Muscle of back (tissue), 11 donors: ENCODE measurements around the gene OBSCN. TPM values are rescaled to one million over a fixed set of nuclear protein-coding genes. Genes with fewer than 3 reads are reported as not detected.
"Not testable (repeated sequence)": the region's sequence is repeated elsewhere in the genome, so short reads cannot be mapped to it uniquely, and the experiment has no call there.

Experiments used
- DNase-seq, 3 donors: peaks; one replicate each; pipeline versions ENCODE4 v3.0.0 to v3.0.0-alpha.2; 2013
- polyA plus RNA-seq, 10 donors: library from polyadenylated mRNA; unstranded; fragments of 120-200 nt; gene quantifications; one replicate each; pipeline ENCODE4 v1.2.1, GENCODE V29; 2013; ENCODE audit not compliant: insufficient read length in 10 of 10

The OBSCN gene
- polyA plus RNA-seq, 10 donors: 179 to 336 (median 279) TPM

DNA sequence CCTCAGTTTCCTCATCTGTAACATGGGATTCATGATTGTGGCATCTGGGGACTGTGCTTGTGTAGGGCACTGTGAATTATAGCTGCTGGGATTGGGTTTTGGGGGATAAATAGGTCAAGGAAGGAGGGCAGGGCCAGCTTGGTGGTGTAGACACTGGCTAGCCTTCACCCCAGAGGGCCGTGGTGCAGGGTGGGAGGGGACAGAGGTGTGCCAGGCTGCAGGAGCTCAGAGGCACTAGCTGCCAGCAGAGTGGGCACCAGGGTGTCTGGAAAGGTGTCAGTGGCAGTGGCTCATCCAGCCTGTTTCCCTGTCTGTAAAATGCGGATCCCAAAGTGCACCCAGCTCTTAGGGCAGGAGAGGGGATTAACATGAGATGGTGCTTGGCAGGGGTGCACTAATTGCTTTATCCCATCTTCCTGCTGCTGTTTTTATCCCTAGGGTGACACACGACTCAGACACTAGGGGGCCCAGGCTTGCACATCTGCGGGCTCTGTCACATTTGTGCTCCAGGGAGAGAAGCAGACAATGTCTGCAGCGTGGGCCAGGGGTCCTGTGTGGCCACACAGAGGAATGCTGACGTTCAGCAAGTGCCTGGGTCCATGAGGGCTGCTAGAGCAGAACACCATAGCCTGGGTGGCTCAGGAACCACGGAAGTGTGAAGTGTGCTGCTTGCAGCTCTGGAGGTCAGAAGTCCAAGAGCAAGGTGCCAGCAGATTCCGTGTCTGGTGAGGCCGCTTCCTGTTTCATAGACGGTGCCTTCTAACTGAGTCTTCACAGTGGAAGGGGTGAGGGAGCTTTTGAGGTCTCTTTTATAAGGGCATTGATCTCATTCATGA, 19.3 kb downstream of the OBSCN start:
- DNase-seq: no peak

DNA sequence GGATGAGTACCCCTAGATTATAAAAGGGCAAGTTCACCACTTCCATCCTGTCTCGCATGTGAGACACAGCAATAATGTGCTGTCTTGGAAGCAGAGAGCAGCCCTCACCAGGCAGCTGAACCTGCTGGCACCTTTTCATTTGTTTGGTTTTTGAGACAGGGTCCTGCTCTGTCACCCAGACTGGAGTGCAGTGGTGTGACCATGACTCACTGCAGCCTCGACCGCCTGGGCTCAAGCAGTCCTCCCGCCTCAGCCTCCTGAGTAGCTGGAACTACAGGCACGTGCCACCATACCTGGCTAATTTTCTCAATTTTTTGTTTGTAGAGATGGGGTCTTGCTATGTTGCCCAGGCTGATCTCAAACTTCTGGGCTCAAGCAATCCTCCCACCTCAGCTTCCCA, 20.3 kb downstream of the OBSCN start:
- not testable (repeated sequence) for DNase-seq

DNA sequence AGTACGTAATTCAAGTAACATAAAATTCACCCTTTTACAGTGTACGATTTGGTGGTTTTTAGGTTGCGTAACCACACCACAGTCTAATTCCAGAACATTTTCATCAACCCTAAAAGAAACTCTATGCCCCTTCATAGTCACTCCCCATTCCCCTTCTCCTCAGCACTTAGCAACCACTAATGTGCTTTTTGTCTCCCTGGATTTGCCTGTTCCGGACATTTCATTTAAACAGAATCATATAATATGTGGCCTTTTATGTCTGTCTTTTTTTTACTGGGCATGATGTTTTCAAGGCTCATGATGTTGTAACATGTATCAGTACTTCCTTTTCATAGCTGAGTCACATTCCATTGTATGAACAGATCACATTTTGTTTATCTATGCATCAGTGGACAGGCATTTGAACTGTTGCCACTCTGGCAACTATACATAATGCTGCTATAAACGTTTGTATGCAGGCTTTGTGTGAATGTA, 20.8 kb downstream of the OBSCN start:
- peak in 1 of 3 donors; percentile 64 for DNase-seq

DNA sequence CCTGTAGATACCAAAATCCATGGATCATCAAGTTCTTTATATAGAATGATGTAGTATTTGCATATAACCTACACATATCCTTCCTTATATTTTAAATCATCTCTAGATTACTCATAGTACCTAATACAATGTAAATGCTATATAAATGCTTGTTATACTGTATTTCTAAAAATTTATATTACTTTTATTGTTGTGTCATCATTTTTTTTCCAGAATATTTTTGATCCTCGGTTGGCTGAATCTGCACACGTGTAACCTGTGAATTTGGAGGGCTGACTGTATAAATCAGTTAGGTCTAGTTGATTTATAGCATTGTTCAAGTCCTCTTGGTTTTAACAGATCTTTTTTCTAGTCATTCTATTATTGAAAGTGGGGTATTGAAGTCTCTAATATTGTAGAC, 23.3 kb downstream of the OBSCN start:
- DNase-seq: no peak

DNA sequence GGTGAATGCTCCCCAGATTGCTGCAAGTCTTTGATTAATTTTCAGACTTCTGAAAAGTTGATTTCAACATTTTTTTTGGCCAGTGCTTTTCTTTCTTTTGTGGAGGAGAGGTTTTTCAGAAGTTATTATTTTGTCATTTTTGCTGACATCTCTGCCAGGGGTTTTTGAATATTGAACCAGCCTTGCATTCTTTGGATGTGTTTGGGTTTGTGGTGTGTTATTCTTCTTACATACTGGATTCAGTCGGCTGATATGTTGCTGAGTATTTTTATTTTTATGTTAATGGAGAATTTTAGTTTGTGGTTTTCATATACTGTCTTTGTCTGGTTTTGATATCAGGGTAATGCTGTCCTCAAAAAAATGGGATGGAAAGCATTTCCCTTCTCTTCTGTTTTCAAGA, 25.3 kb downstream of the OBSCN start:
- DNase-seq: no peak

DNA sequence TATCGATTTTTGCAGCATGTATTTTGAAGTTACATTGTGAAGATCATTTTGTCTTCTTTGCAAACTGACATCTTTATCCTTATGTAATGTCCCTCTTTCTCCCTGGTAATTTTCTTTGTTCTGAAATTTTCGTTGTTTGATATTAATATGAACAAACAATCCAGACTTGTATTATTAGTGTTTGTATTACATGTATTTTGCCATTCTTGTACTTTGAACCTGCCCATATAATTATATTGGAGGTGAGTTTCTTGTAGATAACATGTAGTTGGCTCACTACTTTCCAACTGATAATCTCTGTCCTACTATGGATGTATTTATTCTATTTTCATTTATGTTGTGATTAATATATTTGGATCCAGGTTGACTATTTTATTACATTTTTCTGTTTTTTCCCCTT, 27.1 kb downstream of the OBSCN start:
- DNase-seq: no peak

DNA sequence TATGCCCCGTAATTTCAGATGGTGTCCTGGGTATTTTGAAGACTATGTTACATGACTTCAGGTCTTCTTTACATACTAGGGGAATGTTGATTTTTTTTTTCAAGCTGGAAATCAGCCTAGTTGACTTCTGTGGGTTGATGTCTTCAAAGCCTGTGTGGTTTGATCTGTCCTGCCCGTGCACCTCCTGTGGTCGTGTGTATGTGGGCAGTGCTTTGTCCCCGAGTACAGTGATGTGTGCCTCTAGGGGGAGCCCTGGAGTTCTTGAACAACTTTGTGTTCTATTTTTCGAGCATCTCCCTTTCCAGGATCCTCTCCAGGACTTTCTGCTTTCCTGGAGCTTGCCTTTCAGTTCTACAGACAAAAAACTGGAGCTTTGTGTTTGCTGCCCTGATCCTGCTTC, 28.9 kb downstream of the OBSCN start:
- no peak for DNase-seq

DNA sequence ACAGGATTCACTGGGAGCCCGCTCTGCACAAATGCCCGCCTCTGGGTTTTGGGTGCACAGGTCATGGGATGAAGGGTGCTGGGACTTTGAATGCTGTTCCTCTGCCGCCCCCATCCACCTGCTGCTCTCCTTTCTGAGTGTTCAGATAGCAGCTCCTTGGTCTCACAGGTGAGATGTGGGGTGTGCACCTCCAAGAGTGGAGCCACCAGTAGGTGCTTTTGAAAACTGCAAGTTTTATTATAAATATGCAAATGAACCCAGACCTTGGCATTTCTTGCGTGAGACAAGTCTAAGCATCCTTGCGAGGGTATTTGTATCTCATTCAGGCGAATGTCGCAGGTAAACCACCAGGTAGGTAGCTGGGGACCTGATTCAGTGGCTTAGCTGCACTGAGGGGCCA, 30.2 kb downstream of the OBSCN start:
- no peak for DNase-seq

DNA sequence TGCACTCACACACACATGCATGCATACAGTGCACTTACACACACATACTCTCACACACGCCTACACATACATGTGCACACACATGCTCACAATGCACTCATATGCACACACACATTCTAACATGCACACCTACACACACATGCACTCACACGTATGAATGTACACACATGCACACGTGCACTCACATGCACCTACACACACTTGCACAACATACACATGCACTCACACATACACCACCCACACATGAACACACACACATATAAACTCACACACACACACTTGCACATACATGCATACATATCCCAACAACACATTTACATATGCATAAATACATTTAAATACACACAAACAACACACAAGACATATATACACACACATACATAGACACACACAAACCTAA, 30.6 kb downstream of the OBSCN start:
- DNase-seq: no peak

DNA sequence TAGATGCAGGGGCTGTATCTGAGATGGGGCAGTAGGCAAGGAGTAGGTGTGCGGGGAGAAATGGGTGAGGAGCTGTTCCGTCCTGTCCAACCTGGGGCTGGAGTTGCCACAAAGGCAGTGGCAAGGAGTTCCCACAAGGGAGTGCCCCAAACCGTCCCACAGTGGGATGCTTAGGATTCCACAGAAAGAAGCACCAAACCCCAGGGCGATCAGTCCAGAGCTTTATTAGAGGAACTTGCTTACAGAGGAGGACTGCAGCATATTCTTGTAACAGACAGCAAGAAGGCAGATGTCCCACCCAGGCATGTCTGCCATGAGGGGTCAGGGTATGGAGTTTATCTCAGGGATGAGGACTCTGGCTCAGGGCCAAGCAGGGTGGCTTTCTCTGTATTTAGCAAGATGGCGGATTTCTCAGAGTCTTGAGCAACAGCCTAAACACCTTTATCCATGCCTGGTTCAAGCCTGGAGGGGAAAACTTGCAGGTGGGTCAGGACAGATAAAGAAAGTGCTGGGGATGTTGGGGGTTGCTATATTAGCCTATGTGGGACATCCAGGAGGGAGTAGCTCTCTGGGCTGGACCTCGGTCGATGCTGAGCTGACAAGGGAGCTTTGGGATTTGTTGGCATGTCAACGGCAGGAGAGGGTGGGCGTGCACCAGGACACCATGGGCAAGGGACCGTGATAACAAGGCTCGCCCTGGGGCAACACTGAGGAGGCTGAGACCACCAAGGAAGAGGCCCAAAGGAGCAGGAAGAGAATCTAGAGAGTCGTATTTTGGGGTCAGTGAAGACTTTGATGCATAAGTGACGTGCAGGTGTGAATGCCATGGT, 32.8 kb downstream of the OBSCN start:
- no peak for DNase-seq

DNA sequence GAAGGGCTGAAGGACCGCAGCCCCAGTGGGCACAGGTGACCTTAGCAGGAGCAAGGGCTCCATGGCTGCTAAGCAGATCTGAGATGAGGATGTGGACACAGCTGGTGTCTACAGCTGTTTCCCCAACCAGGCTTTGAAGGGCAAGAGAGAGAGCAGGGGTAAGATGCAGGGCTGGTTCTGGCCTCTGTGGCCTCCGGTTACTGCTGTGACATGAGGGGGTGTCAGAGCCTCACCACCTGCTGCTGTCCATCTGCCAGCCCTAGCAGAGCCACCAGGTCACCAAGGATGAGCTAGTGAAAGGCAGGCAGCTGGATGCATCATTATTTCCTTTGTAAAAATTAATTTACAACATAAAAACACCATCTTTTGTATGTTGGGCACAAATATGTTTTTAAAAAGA, 33.4 kb downstream of the OBSCN start:
- peak in 1 of 3 donors; percentile 20 for DNase-seq

DNA sequence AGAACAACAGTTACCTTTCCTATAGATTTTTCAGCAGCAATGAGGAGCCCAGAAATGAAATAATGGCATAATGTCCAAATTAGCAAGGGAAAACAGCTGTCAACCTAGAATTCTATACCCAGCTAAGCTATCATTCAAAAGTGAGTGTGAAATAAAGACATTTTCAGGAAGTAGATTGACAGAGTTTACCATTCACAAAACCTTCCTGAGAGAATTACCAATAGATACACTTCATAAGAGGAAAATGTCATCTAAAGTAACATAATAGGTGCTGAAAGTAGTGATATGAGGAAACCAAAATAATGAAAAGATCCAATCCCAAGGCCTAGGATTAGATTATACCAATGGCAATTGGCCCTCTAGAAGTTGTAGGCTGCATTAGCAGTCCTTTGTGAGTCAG, 34.6 kb downstream of the OBSCN start:
- DNase-seq: no peak

DNA sequence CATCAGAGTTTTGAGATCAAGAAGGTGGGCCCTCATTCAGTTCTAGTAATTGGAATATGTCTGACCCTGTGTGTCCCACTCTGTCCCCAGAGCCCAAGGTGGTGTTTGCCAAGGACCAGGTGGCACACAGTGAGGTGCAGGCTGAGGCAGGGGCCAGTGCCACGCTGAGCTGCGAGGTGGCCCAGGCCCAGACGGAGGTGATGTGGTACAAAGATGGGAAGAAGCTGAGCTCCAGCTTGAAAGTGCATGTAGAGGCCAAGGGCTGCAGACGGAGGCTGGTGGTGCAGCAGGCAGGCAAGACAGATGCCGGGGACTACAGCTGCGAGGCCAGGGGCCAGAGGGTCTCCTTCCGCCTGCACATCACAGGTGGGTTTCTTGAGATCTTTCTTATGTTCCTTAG, 35.2 kb downstream of the OBSCN start:
- no peak for DNase-seq

DNA sequence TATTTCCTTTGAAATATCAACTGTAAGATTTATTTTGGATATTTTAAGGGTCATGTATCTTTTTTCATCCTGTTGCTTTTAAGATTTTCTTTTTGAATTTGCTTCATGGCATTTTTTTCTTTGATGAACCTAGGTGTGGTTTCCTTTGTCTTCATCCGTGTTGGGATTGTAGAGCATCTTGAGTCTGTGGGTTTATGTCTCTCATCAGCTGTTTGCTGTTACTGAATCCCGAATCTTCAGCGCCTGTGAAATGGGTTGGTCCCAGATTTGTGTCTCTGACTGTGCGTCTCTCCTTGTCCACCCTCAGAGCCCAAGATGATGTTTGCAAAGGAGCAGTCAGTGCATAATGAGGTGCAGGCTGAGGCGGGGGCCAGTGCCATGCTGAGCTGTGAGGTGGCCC, 36.1 kb downstream of the OBSCN start:
- not testable (repeated sequence) for DNase-seq

DNA sequence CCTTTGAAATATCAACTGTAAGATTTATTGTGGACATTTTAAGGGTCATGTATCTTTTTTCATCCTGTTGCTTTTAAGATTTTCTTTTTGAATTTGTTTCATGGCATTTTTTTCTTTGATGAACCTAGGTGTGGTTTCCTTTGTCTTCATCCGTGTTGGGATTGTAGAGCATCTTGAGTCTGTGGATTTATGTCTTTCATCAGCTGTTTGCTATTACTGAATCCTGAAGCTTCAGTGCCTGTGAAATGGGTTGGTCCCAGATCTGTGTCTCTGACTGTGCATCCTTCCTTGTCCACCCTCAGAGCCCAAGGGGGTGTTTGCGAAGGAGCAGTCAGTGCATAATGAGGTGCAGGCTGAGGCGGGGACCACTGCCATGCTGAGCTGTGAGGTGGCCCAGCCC, 37.3 kb downstream of the OBSCN start:
- no peak for DNase-seq

DNA sequence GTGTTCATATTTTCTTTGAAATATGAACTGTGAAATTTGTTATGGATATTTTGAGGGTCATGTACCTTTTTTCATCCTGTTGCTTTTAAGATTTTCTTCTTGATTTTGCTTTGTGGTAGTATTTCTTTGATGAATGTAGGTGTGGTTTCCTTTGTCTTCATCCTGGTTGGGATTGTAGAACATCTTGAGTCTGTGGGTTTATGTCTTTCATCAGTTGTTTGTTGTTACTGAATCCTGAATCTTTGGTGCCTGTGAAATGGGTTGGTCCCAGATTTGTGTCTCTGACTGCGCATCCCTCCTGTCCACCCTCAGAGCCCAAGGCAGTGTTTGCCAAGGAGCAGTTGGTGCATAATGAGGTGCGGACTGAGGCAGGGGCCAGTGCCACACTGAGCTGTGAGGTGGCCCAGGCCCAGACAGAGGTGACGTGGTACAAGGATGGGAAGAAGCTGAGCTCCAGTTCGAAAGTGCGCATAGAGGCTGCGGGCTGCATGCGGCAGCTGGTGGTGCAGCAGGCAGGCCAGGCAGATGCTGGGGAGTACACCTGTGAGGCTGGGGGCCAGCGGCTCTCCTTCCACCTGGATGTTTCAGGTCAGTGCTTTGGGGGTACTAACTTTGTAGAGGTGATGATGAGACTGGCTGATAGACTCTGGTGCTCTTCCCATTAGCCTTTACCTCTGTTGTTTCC, 38.5 kb downstream of the OBSCN start:
- DNase-seq: no peak

DNA sequence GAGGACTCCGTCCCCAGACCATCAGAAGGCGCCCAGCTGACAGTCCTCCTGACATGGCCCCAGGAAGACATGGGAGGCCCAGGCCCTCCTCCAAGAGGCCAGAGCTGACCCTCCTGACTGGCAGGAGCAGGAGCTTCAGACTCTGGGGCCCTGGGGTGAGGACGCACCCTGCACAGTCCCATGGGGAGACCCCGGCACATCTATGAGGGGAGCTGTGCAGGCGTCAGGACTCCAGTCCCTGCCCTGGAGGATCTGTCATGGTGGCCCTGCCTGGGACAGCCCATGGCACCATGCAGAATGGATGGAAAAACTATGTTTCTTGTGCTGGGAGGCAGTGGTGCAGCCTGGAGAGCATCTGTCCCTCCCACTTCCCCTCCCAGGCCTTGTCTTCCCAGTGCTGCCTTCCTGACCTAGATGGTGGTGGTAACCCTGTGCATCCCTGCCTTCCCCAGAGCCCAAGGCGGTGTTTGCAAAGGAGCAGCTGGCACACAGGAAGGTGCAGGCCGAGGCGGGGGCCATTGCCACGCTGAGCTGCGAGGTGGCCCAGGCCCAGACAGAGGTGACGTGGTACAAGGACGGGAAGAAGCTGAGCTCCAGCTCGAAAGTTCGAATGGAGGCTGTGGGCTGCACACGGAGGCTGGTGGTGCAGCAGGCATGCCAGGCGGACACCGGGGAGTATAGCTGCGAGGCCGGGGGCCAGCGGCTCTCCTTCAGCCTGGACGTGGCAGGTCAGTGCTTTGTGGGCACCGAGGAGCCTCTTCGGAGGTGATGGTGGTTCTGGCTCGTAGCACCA, 41.9 kb downstream of the OBSCN start:
- no peak for DNase-seq

DNA sequence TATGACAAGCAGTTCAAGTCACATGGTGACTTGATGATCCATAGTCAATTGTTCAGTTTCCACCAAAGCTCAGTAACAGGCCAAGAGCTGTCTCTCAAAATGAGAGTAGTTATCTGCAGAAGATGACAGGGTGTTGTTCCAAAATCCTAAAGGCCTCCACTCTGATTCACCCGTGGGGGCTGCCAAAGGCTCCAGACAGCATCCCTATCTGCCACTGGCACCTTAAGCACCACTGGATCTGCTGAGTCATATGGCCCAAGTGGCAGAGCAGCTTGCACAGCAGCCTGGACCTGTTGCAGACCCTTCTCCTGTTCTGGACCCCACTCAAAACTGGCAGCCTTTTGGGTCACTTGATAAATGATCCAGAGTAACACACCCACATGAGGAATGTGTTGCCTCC, 44.6 kb downstream of the OBSCN start:
- DNase-seq: not testable (repeated sequence)

DNA sequence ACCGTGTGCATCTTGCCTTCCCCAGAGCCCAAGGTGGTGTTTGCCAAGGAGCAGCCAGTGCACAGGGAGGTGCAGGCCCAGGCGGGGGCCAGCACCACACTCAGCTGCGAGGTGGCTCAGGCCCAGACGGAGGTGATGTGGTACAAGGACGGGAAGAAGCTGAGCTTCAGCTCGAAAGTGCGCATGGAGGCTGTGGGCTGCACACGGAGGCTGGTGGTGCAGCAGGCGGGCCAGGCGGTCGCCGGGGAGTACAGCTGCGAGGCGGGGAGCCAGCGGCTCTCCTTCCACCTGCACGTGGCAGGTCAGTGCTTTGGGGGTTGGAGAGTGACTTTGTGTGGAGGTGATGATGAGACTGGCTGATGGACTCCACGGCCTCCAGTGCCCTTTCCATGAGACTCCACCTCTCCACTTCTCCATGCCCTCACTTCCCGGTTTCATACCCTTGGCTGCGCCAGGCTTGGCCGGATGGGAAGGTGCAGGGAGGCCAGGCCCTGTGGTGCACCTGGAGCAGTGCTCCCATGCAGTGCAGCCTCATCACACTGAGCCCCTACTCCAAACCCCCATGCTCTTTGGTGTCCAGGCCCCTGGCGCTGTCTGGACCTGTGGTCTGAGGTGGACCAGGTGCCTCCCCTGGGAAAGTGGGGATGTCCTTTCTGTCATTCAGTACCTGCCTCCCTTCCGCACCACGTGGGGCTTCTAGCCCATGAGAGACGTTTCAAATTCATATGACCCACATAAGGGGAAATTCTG, 49.0 kb downstream of the OBSCN start:
- no peak for DNase-seq

DNA sequence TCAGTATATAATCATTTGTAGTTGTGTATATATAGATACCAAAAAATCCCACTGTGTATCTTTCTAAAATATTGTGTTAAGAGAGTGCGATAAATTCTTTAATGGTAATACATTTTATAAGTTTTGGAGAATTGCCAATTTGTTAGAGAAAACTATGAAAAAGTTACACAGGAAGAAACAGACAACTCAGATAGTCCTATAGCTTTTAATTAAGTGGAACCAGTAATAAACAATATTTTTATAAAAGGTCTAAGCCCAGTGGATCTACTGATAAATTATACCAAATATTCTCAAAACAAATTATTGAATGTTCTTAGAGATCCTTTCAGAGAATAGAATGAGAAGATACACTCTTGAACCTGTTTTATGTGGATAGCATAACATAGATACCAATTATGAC, 50.6 kb downstream of the OBSCN start:
- DNase-seq: no peak

DNA sequence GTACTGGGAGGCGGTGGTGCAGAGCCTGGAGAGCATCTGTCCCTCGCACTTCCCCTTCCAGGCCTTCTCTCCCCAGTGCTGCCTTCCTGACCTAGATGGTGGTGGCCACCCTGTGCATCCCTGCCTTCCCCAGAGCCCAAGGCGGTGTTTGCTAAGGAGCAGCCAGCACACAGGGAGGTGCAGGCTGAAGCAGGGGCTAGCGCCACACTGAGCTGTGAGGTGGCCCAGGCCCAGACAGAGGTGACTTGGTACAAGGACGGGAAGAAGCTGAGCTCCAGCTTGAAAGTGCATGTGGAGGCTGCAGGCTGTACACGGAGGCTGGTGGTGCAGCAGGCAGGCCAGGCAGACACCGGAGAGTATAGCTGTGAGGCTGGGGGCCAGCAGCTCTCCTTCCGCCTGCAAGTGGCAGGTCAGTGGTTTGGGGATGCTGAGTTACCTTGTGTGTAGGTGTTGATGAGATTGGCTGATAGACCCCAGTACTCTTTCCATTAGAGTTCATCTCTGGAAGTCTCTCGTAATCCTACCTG, 51.6 kb downstream of the OBSCN start:
- no peak for DNase-seq
